Measurements from ENCODE around the gene TMEM109.
A peak's percentile ranks its signal among the peaks of the same experiment; 100 is the strongest.
"Not testable (repeated sequence)": the region's sequence is repeated elsewhere in the genome, so short reads cannot be mapped to it uniquely, and the experiment has no call there.

Gene TMEM109

GRCh38 chr11:60909680-60910280 is 4.2 kb upstream of the TMEM109 start:
- not testable (repeated sequence) for DNase-seq (ENCODE audit: extremely low read depth in 1 of 2, low read depth in 1 of 2)

- DNase-seq (ENCODE audit: extremely low read depth in 1 of 2, low read depth in 1 of 2): no peak
Measured at GRCh38 chr11:60910281-60910687, 3.7 kb upstream of the TMEM109 start.

- DNase-seq (ENCODE audit: extremely low read depth in 1 of 2, low read depth in 1 of 2): no peak
Measured at GRCh38 chr11:60910711-60911380, 3.1 kb upstream of the TMEM109 start.

DNA sequence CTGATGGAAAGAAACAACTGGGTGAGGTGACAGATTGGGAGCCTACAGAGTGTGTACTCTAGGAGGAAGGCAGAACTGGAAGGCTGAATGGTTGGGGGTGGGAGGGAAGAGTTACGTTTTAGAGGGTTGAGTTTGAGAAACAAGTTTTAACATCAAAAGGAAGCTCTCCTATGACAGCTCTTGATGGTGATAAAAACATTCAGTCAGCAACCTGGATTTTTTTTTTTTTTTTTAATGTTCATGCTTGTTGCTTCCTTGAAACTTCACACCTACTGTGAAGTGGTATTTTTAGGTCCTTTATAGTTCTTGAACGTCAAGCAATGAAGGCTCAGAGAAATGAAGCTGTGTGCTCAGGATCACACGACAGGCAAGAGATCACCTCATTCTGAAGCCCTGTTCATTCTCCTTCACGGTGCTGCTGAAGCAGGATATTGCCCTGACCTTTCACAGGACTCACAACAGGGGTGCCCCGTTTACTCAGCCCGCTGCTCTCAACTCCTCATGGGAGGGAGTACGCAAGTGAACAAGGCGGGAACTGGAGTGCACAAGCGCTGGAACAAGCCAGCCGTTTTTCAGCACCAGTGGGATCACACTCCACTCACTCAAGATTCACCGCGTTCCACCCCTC is 1.6 kb upstream of the TMEM109 start:
- DNase-seq (ENCODE audit: extremely low read depth in 1 of 2, low read depth in 1 of 2): no peak

- no peak for DNase-seq (ENCODE audit: extremely low read depth in 1 of 2, low read depth in 1 of 2)
Measured at GRCh38 chr11:60912851-60913528, 968 bp upstream of the TMEM109 start.

- no peak for DNase-seq (ENCODE audit: extremely low read depth in 1 of 2, low read depth in 1 of 2)
Measured at GRCh38 chr11:60914633-60915247, 782 bp downstream of the TMEM109 start.

DNA sequence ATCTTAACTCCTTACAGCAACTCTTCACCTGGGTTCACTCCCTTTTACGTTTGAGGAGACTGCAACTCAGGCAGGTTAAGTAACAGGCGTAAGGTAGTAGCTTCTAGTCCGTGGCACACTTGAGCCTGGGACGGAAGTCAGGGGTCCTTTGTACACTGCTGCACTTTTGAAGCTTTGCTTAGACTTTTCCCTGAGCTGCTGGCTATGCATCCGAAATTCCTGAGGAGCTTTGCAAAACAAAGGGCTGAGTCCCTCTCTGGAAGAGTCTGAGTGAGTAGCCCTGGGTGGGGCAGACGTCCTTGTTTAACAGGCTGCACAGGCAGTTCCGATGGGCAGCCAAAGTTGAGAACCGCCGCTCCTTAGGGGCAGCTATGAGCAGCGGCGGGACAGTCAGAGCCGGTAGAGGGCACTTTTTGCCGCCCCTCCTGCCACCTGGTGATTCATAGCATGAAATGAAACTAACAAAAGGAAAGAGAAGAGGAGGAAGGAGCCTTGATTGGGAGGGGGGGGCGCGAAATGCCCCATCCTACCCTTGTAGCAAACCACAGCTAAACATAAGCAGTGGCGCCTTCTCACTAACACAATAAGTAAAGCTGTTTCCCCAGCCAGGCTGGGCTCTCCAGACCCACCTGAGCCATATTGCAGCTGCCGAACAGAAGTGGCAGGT is 1.4 kb downstream of the TMEM109 start:
- DNase-seq (ENCODE audit: extremely low read depth in 1 of 2, low read depth in 1 of 2): peak; percentile 42 to 47

DNA sequence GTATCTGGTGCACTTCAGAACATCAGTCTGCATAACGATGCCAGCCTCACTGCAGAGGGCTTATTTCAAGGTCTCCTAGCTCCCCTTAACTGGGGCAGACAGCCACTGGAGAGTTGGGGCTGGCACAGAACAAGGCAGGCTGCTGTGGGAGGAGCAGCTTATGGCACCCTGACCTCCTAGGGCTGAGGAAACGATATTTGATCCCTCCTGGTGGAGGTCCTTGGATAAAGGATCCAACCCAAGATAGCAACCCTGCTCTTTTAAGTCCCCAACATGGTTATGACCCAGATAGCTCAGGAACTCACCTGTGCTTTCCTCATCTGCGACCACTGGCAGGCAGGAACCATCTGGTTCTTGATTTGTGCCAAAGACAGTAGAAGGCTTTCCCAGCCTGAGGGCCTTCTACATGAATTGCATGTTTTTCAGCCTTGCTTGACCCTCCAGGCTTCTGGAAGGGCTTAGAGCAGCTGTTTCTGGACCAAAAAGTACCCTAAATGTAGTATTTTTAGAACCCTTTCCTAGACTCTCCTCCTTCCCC is 2.8 kb downstream of the TMEM109 start:
- no peak for DNase-seq (ENCODE audit: extremely low read depth in 1 of 2, low read depth in 1 of 2)

- DNase-seq (ENCODE audit: extremely low read depth in 1 of 2, low read depth in 1 of 2): no peak
Measured at GRCh38 chr11:60917267-60917666, 3.3 kb downstream of the TMEM109 start.

DNA sequence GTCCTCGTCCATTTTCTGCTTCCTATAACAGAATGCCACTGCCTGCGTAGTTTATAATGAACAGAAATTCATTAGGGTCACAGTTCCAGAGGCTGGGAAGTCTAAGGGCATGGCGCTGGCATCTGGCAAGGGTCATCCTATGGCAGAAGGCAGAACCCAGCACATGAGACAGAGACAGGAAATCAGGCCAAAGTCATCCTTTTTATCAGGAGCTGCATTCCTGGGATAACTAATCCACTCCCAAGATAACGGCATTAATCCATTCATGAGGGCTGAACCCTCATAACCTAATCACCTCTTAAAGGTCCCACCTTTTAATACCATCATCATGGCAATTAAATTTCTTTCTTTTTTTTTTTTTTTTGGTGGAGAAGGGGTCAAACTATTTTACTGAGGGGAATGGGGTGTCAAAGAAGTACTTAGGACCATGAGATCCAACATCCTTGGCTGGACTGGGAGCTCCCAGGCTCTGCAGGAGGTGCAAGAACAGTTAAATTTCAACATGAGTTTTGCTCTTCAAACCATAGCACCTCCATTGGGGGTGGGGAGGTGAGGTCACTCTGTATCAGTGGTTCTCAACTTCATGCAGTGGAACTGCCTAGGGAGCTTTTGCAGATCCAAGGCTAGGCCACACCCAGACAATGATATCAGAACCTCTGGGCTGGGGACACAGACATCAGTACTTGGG is 4.4 kb downstream of the TMEM109 start:
- no peak for DNase-seq (ENCODE audit: extremely low read depth in 1 of 2, low read depth in 1 of 2)

DNA sequence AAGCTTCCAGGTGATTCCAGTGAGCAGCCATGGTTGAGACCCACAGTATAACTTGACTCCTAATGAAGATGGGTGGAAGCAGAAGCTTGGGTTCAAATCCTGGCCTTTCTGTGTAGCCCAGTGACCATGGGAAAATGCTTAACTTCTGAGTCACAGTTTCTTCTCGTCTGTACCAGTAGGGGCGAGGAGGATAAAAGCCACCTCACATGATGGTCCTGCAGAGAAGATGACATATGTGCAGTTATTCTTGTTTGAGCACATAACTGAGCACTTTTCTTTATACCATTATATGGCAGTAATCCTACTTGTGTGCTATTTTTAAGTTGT is 4.9 kb downstream of the TMEM109 start:
- DNase-seq (ENCODE audit: extremely low read depth in 1 of 2, low read depth in 1 of 2): no peak

DNA sequence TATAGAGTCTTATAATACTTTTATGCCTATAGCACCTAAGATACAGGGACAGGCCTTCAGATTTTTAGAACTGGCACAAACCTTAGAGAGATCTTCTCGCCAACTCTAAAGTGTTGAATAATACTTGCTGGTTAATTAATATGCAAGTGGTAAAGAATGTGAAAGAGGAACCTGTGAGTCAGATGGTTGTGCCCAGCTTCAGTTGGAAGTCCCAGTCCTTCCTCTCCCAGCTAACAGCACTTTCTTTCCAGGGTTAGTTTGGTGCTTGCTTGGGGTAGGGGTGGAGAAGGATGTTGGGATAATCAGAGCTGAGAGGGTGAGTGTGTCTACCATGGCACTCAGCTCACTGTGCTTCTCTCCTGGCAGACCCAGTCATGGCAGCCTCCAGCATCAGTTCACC is 5.4 kb downstream of the TMEM109 start:
- DNase-seq (ENCODE audit: extremely low read depth in 1 of 2, low read depth in 1 of 2): no peak

DNA sequence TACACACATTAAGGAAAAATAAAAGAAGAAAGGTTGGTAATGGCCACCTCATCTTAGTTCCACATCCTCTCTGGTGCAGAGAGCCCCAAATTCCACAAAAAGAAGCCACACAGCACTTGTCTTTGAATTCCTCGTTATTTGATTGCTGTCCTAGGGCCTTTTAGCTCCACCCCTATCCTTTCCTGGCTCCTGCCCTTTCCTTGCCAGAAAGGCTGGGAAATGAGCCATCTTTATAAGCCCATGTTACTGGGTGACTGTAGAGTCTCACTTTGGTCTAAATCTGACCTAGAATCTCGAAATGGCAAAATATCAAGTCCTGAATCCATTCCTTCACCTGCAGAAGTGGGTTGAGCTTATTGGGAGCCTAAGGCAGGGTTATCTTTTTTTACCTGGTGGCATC is 6.0 kb downstream of the TMEM109 start:
- no peak for DNase-seq (ENCODE audit: extremely low read depth in 1 of 2, low read depth in 1 of 2)

- no peak for DNase-seq (ENCODE audit: extremely low read depth in 1 of 2, low read depth in 1 of 2)
Measured at GRCh38 chr11:60921259-60921658, 7.3 kb downstream of the TMEM109 start.

- no peak for DNase-seq (ENCODE audit: extremely low read depth in 1 of 2, low read depth in 1 of 2)
Measured at GRCh38 chr11:60921777-60922335, 7.9 kb downstream of the TMEM109 start.

- DNase-seq (ENCODE audit: extremely low read depth in 1 of 2, low read depth in 1 of 2): no peak
Measured at GRCh38 chr11:60922906-60923305, 8.9 kb downstream of the TMEM109 start.

- no peak for DNase-seq (ENCODE audit: extremely low read depth in 1 of 2, low read depth in 1 of 2)
Measured at GRCh38 chr11:60923326-60923725, 9.4 kb downstream of the TMEM109 start.

DNA sequence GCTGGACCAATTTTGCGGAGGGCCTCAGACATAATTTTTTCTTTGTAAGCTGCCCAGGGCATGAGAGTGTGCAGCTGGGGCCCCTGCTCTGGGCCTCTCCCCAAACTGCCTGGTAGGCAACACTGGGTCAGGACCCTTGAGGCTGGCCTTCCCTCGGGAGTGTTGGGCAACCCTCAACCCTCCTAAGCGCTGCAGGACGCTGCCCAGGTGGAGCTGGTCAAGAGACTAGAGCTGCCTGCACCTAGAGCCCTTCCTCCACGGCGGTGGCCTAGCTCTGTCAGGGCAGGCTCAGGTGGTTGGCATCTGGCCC is 9.8 kb downstream of the TMEM109 start:
- no peak for DNase-seq (ENCODE audit: extremely low read depth in 1 of 2, low read depth in 1 of 2)

DNA sequence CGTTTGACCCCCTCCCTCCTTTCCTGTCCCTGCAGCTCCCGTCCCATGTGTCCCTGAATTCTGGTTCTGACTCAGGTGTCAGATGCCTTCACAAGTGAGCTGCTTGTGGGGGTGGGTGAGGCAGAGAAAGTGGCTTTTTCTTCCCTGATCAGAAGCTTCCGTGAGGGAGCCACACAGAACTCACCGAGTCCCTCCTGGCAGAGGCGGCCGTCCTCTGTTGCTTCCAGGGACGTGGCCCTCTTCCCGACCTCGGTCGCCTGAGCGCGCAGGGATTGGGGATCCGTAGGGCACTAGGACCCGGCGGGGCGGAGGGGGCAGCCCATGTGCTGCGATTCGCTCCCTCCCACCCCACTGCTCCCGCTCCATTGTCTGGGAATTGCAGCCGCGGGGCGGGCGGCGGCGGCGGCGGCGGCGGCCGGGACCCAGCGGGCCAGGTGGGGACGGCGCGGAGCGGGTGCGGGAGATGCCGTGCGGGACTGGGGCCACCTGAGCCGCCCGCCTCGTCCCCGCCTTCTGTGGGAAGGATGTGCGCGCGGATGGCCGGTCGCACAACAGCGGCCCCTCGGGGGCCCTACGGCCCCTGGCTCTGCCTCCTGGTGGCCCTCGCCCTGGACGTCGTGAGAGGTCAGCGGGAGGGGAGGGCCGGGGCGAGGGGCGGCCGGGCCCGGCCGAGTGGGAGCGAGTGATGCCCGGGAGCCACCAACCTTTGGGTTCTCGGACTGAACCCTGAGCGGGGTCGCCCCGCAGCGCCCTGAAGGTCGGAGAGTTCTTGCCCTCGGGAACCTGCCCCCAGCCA is 10.3 kb downstream of the TMEM109 start, which contains the start of gene TMEM132A:
TSS of gene TMEM132A (plus strand) at position 351 of the 796 bp plus-strand sequence. CDS start at position 525, 174 bp downstream.
- no peak for DNase-seq (ENCODE audit: extremely low read depth in 1 of 2, low read depth in 1 of 2)
